SK-N-SH treated with all-trans-retinoic acid at 6 μM for 48 hours (cell line): Measurements from ENCODE around the gene TEAD4.

Experiments
- ARNTL ChIP-seq: fragments of 450-650 bp; formaldehyde crosslinking; IDR thresholded peaks from 2 replicates; pipeline ENCODE4 v1.5.0; 2020; ENCODE audit warnings: low read depth, mild to moderate bottlenecking, moderate library complexity, borderline replicate concordance
- ESRRG ChIP-seq: fragments of 250-450 bp; sonication (Bioruptor Pico); IDR thresholded peaks from 2 replicates; pipeline ENCODE4 v1.6.1; 2021; ENCODE audit warnings: mild to moderate bottlenecking
- OSR1 ChIP-seq: fragments of 250-450 bp; sonication (Bioruptor Pico); IDR thresholded peaks from 2 replicates; pipeline ENCODE4 v1.8.0; 2022; ENCODE audit warnings: moderate library complexity, mild to moderate bottlenecking, inconsistent platforms
- SNAI2 ChIP-seq: fragments of 250-450 bp; sonication (Bioruptor Pico); IDR thresholded peaks from 2 replicates; pipeline ENCODE4 v1.5.0; 2020; ENCODE audit warnings: mild to moderate bottlenecking, moderate library complexity
- ZC3H10 ChIP-seq: fragments of 250-450 bp; sonication (Bioruptor Pico); IDR thresholded peaks from 2 replicates; pipeline ENCODE4 v1.5.1; 2021; ENCODE audit warnings: mild to moderate bottlenecking, moderate library complexity
- ZNF565 ChIP-seq: fragments of 450-650 bp; formaldehyde crosslinking; conservative IDR thresholded peaks from 2 replicates; pipeline ENCODE4 v1.5.0; 2020; ENCODE audit warnings: low read depth, mild to moderate bottlenecking, moderate library complexity
- ZNF8 ChIP-seq: fragments of 450-650 bp; formaldehyde crosslinking; IDR thresholded peaks from 2 replicates; pipeline ENCODE4 v1.5.0; 2020; ENCODE audit warnings: mild to moderate bottlenecking, moderate library complexity
- TF ChIP-seq, protein P1 (sequence below): fragments of 250-450 bp; sonication (Bioruptor Pico); IDR thresholded peaks from 2 replicates; pipeline ENCODE4 v1.5.1; 2020; ENCODE audit warnings: low read depth, mild to moderate bottlenecking, moderate library complexity

DNA sequence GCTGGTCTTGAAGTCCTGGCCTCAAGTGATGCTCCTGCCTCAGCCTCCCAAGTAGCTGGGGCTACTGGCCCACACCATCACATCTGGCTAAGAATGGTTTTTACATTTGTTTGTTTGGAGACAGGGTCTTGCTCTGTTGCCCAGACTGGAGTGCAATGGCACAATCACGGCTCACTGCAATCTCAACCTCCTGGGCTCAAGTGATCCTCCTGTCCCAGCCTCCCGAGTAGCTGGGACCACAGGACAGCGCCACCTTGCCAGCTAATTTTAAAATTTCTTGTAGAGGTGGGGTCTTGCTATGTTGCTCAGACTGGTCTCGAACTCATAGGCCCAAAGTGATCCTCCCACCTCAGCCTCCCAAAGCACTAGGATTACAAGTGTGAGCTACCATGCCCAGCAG, 89.3 kb downstream of the TEAD4 start:
- TF ChIP-seq ARNTL (CRISPR knock-in tag) (no peak), OSR1 (CRISPR knock-in tag) (no peak), ESRRG (no peak), ZNF8 (CRISPR knock-in tag) (no peak), SNAI2 (no peak), ZNF565 (CRISPR knock-in tag) (no peak), ZC3H10 (CRISPR knock-in tag) (no peak)
- TF ChIP-seq, protein P1, sequence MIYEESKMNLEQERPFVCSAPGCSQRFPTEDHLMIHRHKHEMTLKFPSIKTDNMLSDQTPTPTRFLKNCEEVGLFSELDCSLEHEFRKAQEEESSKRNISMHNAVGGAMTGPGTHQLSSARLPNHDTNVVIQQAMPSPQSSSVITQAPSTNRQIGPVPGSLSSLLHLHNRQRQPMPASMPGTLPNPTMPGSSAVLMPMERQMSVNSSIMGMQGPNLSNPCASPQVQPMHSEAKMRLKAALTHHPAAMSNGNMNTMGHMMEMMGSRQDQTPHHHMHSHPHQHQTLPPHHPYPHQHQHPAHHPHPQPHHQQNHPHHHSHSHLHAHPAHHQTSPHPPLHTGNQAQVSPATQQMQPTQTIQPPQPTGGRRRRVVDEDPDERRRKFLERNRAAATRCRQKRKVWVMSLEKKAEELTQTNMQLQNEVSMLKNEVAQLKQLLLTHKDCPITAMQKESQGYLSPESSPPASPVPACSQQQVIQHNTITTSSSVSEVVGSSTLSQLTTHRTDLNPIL (CRISPR knock-in tag): no peak
